ENCODE measurements around the gene MRPL24. TPM values are rescaled to one million over a fixed set of nuclear protein-coding genes. Genes with fewer than 3 reads are reported as not detected.

MRPL24 gene
- total and polyA plus RNA-seq, 2 of the 13 experiments (the other 11 are each of a cell fraction or from before 2014, with no cell fraction given) = 38.1 to 42.9 TPM

DNA sequence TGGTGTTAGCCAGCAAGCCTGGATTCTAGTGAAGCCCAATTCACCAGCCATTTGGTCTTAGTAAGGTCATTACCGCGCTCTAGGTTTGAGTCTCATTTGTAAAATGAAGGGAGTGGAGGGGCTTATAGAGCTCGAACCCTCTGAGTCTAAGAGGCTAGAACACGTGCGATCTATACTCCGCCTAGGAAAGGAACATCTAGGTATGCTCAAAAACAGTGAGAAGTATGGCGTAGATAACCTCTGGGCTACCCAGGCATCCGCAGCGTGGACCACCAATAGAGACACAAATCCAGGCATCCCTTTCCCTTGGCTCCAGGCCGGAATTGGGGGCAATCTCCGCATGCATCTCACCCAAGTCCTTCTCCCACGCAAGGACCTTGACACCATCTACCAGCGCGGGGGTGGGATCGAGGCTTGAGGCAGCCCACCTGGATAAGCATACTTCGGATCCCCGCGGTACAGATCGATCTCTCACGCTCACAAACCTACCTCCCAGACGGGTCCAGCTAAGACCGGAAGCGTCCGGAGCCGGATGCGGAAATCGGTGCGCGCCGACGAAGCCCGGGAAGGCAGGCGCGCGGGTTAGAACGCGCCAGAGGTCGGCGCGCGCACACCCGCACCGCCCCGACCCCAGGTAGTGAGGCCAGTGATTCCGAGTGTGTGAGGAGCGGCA lies 12.8 kb downstream of the MRPL24 start, which contains the start of gene METTL25B (continued):
- TF ChIP-seq, protein P1, sequence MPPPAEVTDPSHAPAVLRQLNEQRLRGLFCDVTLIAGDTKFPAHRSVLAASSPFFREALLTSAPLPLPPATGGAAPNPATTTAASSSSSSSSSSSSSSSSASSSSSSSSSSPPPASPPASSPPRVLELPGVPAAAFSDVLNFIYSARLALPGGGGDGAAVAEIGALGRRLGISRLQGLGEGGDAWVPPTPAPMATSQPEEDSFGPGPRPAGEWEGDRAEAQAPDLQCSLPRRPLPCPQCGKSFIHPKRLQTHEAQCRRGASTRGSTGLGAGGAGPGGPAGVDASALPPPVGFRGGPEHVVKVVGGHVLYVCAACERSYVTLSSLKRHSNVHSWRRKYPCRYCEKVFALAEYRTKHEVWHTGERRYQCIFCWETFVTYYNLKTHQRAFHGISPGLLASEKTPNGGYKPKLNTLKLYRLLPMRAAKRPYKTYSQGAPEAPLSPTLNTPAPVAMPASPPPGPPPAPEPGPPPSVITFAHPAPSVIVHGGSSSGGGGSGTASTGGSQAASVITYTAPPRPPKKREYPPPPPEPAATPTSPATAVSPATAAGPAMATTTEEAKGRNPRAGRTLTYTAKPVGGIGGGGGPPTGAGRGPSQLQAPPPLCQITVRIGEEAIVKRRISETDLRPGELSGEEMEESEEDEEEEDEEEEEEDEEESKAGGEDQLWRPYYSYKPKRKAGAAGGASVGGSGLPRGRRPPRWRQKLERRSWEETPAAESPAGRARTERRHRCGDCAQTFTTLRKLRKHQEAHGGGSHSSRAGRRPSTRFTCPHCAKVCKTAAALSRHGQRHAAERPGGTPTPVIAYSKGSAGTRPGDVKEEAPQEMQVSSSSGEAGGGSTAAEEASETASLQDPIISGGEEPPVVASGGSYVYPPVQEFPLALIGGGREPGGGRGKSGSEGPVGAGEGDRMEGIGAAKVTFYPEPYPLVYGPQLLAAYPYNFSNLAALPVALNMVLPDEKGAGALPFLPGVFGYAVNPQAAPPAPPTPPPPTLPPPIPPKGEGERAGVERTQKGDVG (CRISPR knock-in tag; IDR thresholded peaks at IDR 0.05; ENCODE audit: borderline replicate concordance) = no peak
- TF ChIP-seq, protein P2, sequence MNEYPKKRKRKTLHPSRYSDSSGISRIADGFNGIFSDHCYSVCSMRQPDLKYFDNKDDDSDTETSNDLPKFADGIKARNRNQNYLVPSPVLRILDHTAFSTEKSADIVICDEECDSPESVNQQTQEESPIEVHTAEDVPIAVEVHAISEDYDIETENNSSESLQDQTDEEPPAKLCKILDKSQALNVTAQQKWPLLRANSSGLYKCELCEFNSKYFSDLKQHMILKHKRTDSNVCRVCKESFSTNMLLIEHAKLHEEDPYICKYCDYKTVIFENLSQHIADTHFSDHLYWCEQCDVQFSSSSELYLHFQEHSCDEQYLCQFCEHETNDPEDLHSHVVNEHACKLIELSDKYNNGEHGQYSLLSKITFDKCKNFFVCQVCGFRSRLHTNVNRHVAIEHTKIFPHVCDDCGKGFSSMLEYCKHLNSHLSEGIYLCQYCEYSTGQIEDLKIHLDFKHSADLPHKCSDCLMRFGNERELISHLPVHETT (CRISPR knock-in tag; conservative IDR thresholded peaks at IDR 0.05) = no peak
- TF ChIP-seq, protein P3, sequence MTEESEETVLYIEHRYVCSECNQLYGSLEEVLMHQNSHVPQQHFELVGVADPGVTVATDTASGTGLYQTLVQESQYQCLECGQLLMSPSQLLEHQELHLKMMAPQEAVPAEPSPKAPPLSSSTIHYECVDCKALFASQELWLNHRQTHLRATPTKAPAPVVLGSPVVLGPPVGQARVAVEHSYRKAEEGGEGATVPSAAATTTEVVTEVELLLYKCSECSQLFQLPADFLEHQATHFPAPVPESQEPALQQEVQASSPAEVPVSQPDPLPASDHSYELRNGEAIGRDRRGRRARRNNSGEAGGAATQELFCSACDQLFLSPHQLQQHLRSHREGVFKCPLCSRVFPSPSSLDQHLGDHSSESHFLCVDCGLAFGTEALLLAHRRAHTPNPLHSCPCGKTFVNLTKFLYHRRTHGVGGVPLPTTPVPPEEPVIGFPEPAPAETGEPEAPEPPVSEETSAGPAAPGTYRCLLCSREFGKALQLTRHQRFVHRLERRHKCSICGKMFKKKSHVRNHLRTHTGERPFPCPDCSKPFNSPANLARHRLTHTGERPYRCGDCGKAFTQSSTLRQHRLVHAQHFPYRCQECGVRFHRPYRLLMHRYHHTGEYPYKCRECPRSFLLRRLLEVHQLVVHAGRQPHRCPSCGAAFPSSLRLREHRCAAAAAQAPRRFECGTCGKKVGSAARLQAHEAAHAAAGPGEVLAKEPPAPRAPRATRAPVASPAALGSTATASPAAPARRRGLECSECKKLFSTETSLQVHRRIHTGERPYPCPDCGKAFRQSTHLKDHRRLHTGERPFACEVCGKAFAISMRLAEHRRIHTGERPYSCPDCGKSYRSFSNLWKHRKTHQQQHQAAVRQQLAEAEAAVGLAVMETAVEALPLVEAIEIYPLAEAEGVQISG (CRISPR knock-in tag; IDR thresholded peaks at IDR 0.05) = peak; percentile 88
- TF ChIP-seq SP140L (CRISPR knock-in tag; IDR thresholded peaks at IDR 0.05; ENCODE audit: borderline replicate concordance) (no peak), TAF15 (IDR thresholded peaks at IDR 0.05; ENCODE audit: low read depth, low read length, poor library complexity, severe bottlenecking) (no peak), RBM39 (IDR thresholded peaks at IDR 0.05; ENCODE audit: low read depth, low read length, poor library complexity, severe bottlenecking) (no peak), KLF16 (CRISPR knock-in tag; IDR thresholded peaks at IDR 0.05) (0 out of 4 replicates have a peak, but pooled peaks of 1 of the 2 experiments have one; percentile 19), TAF1 (CRISPR knock-in tag; IDR thresholded peaks at IDR 0.05) (0 out of 2 replicates have a peak, but pooled peaks have one; percentile 64), KDM6A (CRISPR knock-in tag; IDR thresholded peaks at IDR 0.05; ENCODE audit: low read depth) (no peak), CBX1 (IDR thresholded peaks at IDR 0.05; ENCODE audit: low read depth) (no peak), CAMTA2 (CRISPR knock-in tag; IDR thresholded peaks at IDR 0.05; ENCODE audit: borderline replicate concordance) (no peak), ZNF510 (CRISPR knock-in tag; IDR thresholded peaks at IDR 0.05; ENCODE audit: low read depth) (no peak), GABPA (IDR thresholded peaks at IDR 0.05; ENCODE audit: low read depth, low read length) (peak; percentile 83), GABPA (CRISPR knock-in tag; IDR thresholded peaks at IDR 0.05; ENCODE audit: low read depth) (peak; percentile 93)
- TF ChIP-seq, protein P4, sequence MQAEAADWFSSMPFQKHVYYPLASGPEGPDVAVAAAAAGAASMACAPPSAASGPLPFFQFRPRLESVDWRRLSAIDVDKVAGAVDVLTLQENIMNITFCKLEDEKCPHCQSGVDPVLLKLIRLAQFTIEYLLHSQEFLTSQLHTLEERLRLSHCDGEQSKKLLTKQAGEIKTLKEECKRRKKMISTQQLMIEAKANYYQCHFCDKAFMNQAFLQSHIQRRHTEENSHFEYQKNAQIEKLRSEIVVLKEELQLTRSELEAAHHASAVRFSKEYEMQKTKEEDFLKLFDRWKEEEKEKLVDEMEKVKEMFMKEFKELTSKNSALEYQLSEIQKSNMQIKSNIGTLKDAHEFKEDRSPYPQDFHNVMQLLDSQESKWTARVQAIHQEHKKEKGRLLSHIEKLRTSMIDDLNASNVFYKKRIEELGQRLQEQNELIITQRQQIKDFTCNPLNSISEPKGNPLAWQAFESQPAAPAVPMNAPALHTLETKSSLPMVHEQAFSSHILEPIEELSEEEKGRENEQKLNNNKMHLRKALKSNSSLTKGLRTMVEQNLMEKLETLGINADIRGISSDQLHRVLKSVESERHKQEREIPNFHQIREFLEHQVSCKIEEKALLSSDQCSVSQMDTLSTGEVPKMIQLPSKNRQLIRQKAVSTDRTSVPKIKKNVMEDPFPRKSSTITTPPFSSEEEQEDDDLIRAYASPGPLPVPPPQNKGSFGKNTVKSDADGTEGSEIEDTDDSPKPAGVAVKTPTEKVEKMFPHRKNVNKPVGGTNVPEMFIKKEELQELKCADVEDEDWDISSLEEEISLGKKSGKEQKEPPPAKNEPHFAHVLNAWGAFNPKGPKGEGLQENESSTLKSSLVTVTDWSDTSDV (CRISPR knock-in tag; IDR thresholded peaks at IDR 0.05) = no peak
- TF ChIP-seq, protein P5, sequence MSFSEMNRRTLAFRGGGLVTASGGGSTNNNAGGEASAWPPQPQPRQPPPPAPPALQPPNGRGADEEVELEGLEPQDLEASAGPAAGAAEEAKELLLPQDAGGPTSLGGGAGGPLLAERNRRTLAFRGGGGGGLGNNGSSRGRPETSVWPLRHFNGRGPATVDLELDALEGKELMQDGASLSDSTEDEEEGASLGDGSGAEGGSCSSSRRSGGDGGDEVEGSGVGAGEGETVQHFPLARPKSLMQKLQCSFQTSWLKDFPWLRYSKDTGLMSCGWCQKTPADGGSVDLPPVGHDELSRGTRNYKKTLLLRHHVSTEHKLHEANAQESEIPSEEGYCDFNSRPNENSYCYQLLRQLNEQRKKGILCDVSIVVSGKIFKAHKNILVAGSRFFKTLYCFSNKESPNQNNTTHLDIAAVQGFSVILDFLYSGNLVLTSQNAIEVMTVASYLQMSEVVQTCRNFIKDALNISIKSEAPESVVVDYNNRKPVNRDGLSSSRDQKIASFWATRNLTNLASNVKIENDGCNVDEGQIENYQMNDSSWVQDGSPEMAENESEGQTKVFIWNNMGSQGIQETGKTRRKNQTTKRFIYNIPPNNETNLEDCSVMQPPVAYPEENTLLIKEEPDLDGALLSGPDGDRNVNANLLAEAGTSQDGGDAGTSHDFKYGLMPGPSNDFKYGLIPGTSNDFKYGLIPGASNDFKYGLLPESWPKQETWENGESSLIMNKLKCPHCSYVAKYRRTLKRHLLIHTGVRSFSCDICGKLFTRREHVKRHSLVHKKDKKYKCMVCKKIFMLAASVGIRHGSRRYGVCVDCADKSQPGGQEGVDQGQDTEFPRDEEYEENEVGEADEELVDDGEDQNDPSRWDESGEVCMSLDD (CRISPR knock-in tag; IDR thresholded peaks at IDR 0.05; ENCODE audit: borderline replicate concordance) = no peak

All from HepG2 (cell line).